ENCODE results near the gene FOXP2. TPM values are rescaled to one million over a fixed set of nuclear protein-coding genes. Genes with fewer than 3 reads are reported as not detected.
"Not testable (repeated sequence)": the region's sequence is repeated elsewhere in the genome, so short reads cannot be mapped to it uniquely, and the experiment has no call there.

Gene FOXP2
- total RNA-seq, 1 donor from 2014 or later = 11.0 TPM

GRCh38 chr7:114426824-114427223, 12.2 kb downstream of the FOXP2 start:
- no peak overlapping the region for H3K4me3 ChIP-seq
- TF ChIP-seq CTCF (IDR thresholded peaks at IDR 0.05) = peak in 1 of 3 experiments; percentile 33
- intact Hi-C loops (cut with DNase I) = no loop called here
- no peaks in the 10 kb centered on the region for H3K27me3 ChIP-seq
- H3K9me3 ChIP-seq = no peaks in the 10 kb centered on the region
- H3K4me1 ChIP-seq = peaks cover 0 to 2% of the 10 kb centered on the region in 2 donors
- no peak for DNase-seq (ENCODE audit: low spot score in 2 of 2)
- H3K36me3 ChIP-seq = no peaks in the 10 kb centered on the region
- H3K27ac ChIP-seq = no peak overlapping the region

GRCh38 chr7:114428211-114428610, 13.6 kb downstream of the FOXP2 start:
- Histone ChIP-seq H3K27ac (no peak overlapping the region), H3K4me3 (no peak overlapping the region), H3K36me3 (no peaks in the 10 kb centered on the region), H3K9me3 (no peaks in the 10 kb centered on the region), H3K27me3 (no peaks in the 10 kb centered on the region), H3K4me1 (no peaks in the 10 kb centered on the region)
- intact Hi-C loops (cut with DNase I) = no loop called here
- no peak for TF ChIP-seq CTCF (IDR thresholded peaks at IDR 0.05)
- DNase-seq (ENCODE audit: low spot score in 2 of 2) = no peak

- Histone ChIP-seq H3K9me3 (no peaks in the 10 kb centered on the region), H3K27me3 (no peaks in the 10 kb centered on the region), H3K36me3 (no peaks in the 10 kb centered on the region), H3K4me1 (no peaks in the 10 kb centered on the region), H3K27ac (no peak overlapping the region), H3K4me3 (no peak overlapping the region)
- TF ChIP-seq CTCF (IDR thresholded peaks at IDR 0.05) = no peak
- intact Hi-C loops (cut with DNase I) = no loop called here
- DNase-seq (ENCODE audit: low spot score in 2 of 2) = no peak
Measured at GRCh38 chr7:114431189-114431588, 16.6 kb downstream of the FOXP2 start.

GRCh38 chr7:114432061-114432460, 17.4 kb downstream of the FOXP2 start:
- Histone ChIP-seq H3K4me1 (no peaks in the 10 kb centered on the region), H3K4me3 (no peak overlapping the region), H3K9me3 (no peaks in the 10 kb centered on the region), H3K27ac (no peak overlapping the region), H3K36me3 (no peaks in the 10 kb centered on the region), H3K27me3 (no peaks in the 10 kb centered on the region)
- intact Hi-C loops (cut with DNase I) = no loop called here
- DNase-seq (ENCODE audit: low spot score in 2 of 2) = no peak
- TF ChIP-seq CTCF (IDR thresholded peaks at IDR 0.05) = no peak

GRCh38 chr7:114432703-114433102, 18.1 kb downstream of the FOXP2 start:
- DNase-seq (ENCODE audit: low spot score in 2 of 2) = no peak
- H3K4me3 ChIP-seq = no peak overlapping the region
- TF ChIP-seq CTCF (IDR thresholded peaks at IDR 0.05) = no peak
- intact Hi-C loops (cut with DNase I) = no loop called here
- no peaks in the 10 kb centered on the region for H3K4me1 ChIP-seq
- no peaks in the 10 kb centered on the region for H3K9me3 ChIP-seq
- H3K27me3 ChIP-seq = no peaks in the 10 kb centered on the region
- H3K27ac ChIP-seq = no peak overlapping the region
- H3K36me3 ChIP-seq = no peaks in the 10 kb centered on the region

- no peak overlapping the region for H3K27ac ChIP-seq
- H3K36me3 ChIP-seq = no peaks in the 10 kb centered on the region
- H3K9me3 ChIP-seq = peaks cover 0 to 3% of the 10 kb centered on the region in 2 donors
- TF ChIP-seq CTCF (IDR thresholded peaks at IDR 0.05) = no peak
- no peaks in the 10 kb centered on the region for H3K4me1 ChIP-seq
- no peak overlapping the region for H3K4me3 ChIP-seq
- intact Hi-C loops (cut with DNase I) = no loop called here
- no peak for DNase-seq (ENCODE audit: low spot score in 2 of 2)
- no peaks in the 10 kb centered on the region for H3K27me3 ChIP-seq
Measured at GRCh38 chr7:114439581-114439980, 25.0 kb downstream of the FOXP2 start.

GRCh38 chr7:114440927-114441326, 26.3 kb downstream of the FOXP2 start:
- H3K27ac ChIP-seq; DNase-seq (ENCODE audit: low spot score in 2 of 2); intact Hi-C loops (cut with DNase I); H3K27me3 ChIP-seq; H3K9me3 ChIP-seq; H3K4me3 ChIP-seq; H3K4me1 ChIP-seq; H3K36me3 ChIP-seq: not testable (repeated sequence)

All from ascending aorta (tissue), 2 donors.